Kidney (tissue), 14 donors: ENCODE measurements around the gene PGM2. TPM values are rescaled to one million over a fixed set of nuclear protein-coding genes. Genes with fewer than 3 reads are reported as not detected.

Source experiments
- DNase-seq, 5 donors: peaks; one replicate each; pipeline ENCODE4 v3.0.0-alpha.2; 2013 to 2020
- FAIRE-seq: peaks from 2 replicates; lab custom pipeline; 2012; peaks lifted over from hg19 to GRCh38; lab: Jason Lieb, UNC
- H3K27ac ChIP-seq, 2 donors: one replicate each; pipeline ENCODE4 v1.7.0; 2013; ENCODE audit warnings: low read depth in 2 of 2, low read length in 2 of 2, inconsistent platforms in 1 of 2
- H3K27me3 ChIP-seq: one replicate; pipeline ENCODE4 v1.7.1; 2013; ENCODE audit warnings: low read length, inconsistent platforms; ENCODE audit not compliant: control insufficient read depth, insufficient read depth
- H3K36me3 ChIP-seq, 3 donors: one replicate each; pipeline versions ENCODE4 v1.7.0 to v1.7.1; 2013; ENCODE audit warnings: low read length in 3 of 3, control low read depth in 1 of 3, inconsistent platforms in 1 of 3; ENCODE audit not compliant: insufficient read depth in 3 of 3, control insufficient read depth in 2 of 3
- H3K4me1 ChIP-seq, 3 donors: one replicate each; pipeline versions ENCODE4 v1.7.0 to v1.7.1; 2013; ENCODE audit warnings: low read length in 3 of 3, inconsistent platforms in 1 of 3, low read depth in 1 of 3; ENCODE audit not compliant: control insufficient read depth in 2 of 3, insufficient read depth in 2 of 3
- H3K4me3 ChIP-seq, 3 donors: one replicate each; pipeline versions ENCODE4 v1.7.0 to v1.8.1; 2013; ENCODE audit warnings: low read length in 3 of 3, control low read depth in 1 of 3, inconsistent platforms in 1 of 3
- H3K9ac ChIP-seq, 3 donors: one replicate each; pipeline versions ENCODE4 v1.7.0 to v1.7.1; 2013; ENCODE audit warnings: low read length in 3 of 3, control low read depth in 1 of 3, inconsistent platforms in 1 of 3
- H3K9me3 ChIP-seq, 3 donors: one replicate each; pipeline versions ENCODE4 v1.7.0 to v1.7.1; 2013; ENCODE audit warnings: low read length in 3 of 3, control low read depth in 1 of 3, inconsistent platforms in 1 of 3; ENCODE audit not compliant: control insufficient read depth in 2 of 3, insufficient read depth in 1 of 3
- CTCF ChIP-seq: IDR thresholded peaks from 3 replicates; pipeline ENCODE4 v1.5.1; 2012; ENCODE audit warnings: mild to moderate bottlenecking, moderate library complexity, borderline replicate concordance; ENCODE audit not compliant: insufficient read depth; ENCODE audit errors: extremely low read depth
- intact Hi-C: fragments of 100-400 bp; cut with DNase I; formaldehyde crosslinking; loops from one replicate; pipeline ENCODE4 v1.11.1; 2022
- polyA plus RNA-seq: library from polyadenylated mRNA; stranded (reverse); fragments of 350-450 nt; fragmentation: Illumina TruSeq; extraction: RNeasy Lipid Tissue Mini Kit (QIAGEN cat#74804); gene quantifications from one replicate; pipeline ENCODE4 v1.2.3, GENCODE V29; 2014; ENCODE audit warnings: low read depth, low replicate concordance; ENCODE audit not compliant: insufficient read depth
- total RNA-seq: library from RNA; stranded (reverse); fragmentation: NEBNext Ultra II Directional; extraction: Animal tissue kit (Norgen Biotek cat#: 25700); gene quantifications from one replicate; pipeline ENCODE4 v1.2.1, GENCODE V29; 2021
- donor health status: control.
- donor health status: control.
- donor health status: control.
- donor health status: control.
- donor health status: control.
- donor health status: DM: yes; HTN: yes; CAD: no.
- donor health status: Normal renal cell carcinoma (clear cell type).

The PGM2 gene
- total and polyA plus RNA-seq, 2 donors from 2014 or later: 15.5 to 30.7 TPM

DNA sequence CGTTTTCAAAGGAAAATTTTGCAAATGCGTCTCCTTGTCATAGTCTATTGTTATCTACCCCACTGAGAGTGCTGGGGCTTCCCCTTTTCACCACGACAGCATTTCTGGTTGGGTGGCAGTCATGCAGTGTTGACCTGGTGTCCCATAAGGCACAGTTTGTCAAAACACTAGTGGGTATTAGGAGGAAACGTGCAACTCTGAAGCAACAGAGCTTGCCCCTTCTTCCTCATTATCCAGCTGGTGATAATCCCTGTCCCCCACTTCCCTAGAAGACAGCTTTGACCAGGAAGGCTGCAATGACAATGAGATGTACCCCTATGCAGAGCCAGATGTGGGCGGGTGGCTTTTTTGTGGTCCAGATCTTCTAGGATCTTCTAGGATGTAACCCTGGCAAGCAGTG, 66.2 kb downstream of the PGM2 start:
- Histone ChIP-seq H3K9me3 (no peaks in the 10 kb centered on the region), H3K27ac (no peak overlapping the region), H3K36me3 (no peaks in the 10 kb centered on the region), H3K4me3 (no peak overlapping the region), H3K4me1 (peaks cover 0 to 9% (median 0%) of the 10 kb centered on the region in 3 donors), H3K9ac (no peak overlapping the region), H3K27me3 (no peaks in the 10 kb centered on the region)
- FAIRE-seq (no peak), DNase-seq (no peak)
- TF ChIP-seq CTCF: no peak
- intact Hi-C loops: no loop called here

- no peak for DNase-seq
These were observed 66.7 kb downstream of the PGM2 start for GRCh38 chr4:37893164-37893563.

GRCh38 chr4:37895271-37895670, 68.8 kb downstream of the PGM2 start:
- Histone ChIP-seq H3K4me3 (no peak overlapping the region), H3K27ac (no peak overlapping the region), H3K9ac (no peak overlapping the region), H3K9me3 (no peaks in the 10 kb centered on the region), H3K27me3 (no peaks in the 10 kb centered on the region), H3K4me1 (peaks cover 0 to 5% (median 0%) of the 10 kb centered on the region in 3 donors), H3K36me3 (no peaks in the 10 kb centered on the region)
- intact Hi-C loops: no loop called here
- FAIRE-seq: no peak
- no peak for DNase-seq
- TF ChIP-seq CTCF: no peak

More at GRCh38 chr4:37893164-37893563, 66.7 kb downstream of the PGM2 start:
- peaks cover 0 to 9% (median 0%) of the 10 kb centered on the region in 3 donors for H3K4me1 ChIP-seq
- no peaks in the 10 kb centered on the region for H3K9me3 ChIP-seq
- H3K4me3 ChIP-seq: no peak overlapping the region
- no peaks in the 10 kb centered on the region for H3K36me3 ChIP-seq
- TF ChIP-seq CTCF: no peak
- H3K27ac ChIP-seq: no peak overlapping the region
- intact Hi-C loops: no loop called here
- no peak overlapping the region for H3K9ac ChIP-seq
- no peak for FAIRE-seq
- H3K27me3 ChIP-seq: no peaks in the 10 kb centered on the region
